HG03571 (cell line): Measurements from ENCODE around the gene PTDSS2.
"Not testable (repeated sequence)": the region's sequence is repeated elsewhere in the genome, so short reads cannot be mapped to it uniquely, and the experiment has no call there.

Source experiments
- ATAC-seq: cut with Tn5 transposase; IDR thresholded peaks from one replicate; pipeline ENCODE4 v1.9.1; 2021; ENCODE audit not compliant: unreplicated experiment

The PTDSS2 gene

DNA sequence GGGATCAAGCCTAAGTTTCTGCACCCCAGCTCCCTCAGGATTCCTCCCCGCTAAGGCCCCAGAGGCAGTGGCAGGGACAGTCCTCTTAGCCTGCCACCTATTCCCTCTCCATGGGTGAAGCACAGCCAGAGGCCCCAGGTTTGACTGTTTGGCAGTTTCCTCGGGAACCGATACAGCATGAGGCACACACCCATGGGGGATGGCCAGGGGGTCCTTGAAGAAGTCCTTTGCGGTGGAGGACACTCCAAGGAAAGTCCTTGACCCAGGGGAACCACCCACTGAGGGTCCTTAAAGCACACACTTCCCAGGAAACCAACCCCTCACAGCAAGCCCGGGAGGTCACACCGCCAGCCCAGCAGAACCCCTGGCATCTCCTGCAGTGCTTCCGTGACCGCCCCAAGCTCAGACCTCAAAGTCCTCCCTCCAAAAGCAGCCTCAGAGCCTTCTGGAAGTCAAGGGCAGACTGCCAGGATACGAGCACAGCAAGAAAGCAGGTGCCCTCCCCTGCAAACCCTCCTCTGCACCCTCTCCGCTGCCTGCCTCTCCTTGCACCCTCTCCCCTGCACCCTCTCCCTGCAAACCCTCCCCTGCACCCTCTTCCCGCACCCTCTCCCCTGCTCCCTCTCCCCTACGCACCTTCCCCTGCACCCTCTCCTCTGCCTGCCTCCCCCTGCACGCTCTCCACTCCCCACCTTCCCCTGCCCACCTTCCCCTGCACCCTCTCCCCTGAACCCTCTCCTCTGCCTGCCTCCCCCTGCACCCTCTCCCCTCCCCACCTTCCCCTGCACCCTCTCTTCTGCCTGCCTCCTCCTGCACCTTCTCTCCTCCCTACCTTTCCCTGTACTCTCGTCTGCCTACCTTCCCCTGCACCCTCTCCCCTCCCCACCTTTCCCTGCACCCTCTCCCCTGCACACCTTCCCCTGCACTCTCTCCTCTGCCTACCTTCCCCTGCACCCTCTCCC, 36.7 kb upstream of the PTDSS2 start:
- no peak for ATAC-seq

GRCh38 chr11:414318-414857, 35.7 kb upstream of the PTDSS2 start:
- no peak for ATAC-seq

DNA sequence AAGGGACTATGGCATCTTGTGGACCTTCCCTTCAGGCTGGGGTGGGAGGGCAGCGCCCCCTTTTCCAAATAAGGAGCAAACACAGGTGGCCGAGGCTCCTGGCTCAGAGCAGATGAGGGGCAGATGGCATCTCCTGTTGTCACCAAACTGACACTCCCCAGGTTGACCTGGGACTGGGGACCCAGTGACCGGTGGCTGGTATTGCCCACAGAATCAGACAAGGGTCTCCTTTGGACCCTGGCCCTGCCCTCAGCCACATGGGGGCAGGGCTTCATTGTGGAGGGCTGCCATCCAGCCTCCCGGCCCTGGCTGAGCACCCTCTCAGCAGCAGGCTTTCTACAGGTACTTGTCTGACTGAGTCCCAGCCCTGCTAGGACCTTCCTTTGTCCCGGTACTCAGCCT, 34.4 kb upstream of the PTDSS2 start:
- ATAC-seq: no peak

GRCh38 chr11:416051-416756, 33.9 kb upstream of the PTDSS2 start:
- no peak for ATAC-seq

- no peak for ATAC-seq
These were observed 33.1 kb upstream of the PTDSS2 start for GRCh38 chr11:416757-417621.

DNA sequence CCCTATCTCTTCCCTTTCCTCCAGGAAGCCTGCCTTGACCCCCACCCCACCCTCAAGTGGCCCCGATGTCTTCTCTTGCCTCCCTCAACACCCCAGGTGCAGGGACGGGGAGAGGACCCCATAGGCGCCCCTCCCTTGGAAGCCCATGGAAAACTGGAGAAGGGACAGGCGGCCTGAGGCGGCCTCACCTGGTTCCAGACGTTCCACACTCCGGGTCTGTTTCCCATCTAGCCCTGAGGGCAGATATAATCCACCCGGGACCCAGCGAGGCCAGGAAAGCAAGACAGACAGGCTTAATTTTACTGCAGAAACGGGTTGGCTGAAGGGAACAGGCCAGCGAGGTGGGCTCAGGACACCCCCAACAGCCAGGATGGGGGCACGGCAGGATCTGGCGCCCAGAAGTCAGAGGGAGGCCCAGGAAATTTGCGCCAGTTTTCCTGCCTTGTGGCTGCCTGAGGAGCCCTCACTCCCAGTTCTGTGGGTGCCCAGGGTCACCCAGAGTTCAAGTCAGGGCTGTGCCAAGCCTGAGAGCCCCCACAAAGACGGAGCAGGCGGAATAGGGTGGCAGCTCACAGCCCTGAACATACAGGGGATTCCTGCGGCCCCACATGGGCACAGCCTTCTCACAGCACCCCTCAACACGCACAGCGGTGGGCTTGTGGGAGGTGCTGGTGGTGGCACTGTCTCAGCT, 32.3 kb upstream of the PTDSS2 start:
- ATAC-seq: no peak

- no peak for ATAC-seq
These were observed 31.5 kb upstream of the PTDSS2 start for GRCh38 chr11:418343-419247.

DNA sequence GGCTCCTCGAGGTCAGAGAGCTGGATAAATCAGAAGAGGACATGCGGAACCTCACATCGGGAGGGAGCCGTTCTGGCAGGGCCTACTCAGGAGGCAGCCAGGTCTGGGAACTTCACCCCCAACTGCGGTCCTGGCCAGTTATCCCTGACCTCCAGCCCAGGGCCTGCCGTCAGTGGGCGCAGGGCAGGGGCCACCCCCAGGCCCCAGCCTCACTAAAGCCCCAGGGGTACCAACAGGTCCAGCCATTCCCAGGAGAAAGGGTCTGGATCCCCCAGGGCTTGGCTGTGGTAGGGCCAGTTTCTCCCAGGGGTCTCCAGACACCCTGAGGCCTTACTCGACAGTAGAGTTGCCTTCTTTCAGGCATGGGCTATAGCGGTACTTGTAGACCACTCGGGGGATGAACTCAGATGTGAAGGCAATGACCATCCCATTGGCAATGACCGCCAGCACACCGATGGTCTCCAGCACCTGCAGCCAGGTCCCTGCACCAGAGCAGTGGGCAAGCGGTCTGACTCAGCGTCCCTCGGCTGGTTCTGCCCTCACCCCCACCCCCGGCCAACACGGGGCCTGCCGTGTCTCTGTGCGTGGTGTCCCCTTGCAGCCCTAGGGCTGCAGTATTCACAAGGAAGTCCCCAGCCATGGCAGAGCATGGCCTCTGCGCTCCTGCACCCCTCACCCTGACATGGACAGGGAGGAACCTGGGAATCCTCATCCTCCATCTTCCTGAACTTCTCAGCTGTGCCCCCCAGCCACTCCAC, 30.7 kb upstream of the PTDSS2 start:
- ATAC-seq: no peak

DNA sequence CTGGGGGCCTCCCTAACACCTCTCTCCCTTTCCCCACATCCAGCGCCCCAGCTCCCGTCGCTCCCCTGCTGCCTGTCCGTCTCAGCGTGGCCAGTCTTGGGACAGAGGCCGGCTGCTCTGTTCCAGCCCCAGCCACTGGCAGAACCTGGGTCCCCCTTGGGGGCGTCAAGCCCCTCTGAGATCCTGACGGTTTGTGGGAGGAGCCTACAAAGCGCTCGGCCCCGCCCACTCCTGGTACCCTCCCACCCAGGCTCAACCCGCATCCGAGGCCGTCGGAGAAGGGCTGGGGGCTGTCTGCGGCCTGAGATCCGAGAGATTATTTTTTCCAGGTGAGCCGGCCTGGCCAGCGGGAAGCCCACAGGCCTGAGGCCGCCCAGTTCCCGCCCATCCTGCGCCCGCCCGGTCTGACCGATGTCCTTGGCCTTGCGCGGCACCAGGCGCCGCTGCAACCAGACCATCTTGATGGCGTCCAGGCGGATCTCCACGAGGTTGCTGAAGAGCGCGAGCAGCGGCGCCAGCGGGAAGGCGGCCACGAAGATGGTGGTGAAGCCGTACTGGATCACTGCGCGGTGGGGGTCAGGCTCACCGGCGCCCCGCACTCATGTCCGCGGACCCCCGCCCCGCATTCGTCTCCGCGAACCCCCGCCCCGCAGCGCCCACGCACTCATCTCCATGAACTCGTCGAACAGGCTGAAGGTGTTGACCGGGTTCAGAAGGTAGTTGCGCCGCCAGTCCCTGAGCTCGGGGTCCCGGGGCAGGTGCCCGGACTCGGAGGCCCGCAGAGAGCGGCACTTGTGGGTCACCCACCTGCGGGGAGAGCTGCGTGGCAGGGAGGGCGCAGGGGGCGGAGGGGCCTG, 29.8 kb upstream of the PTDSS2 start:
- ATAC-seq: no peak

- ATAC-seq: no peak
These were observed 29.2 kb upstream of the PTDSS2 start for GRCh38 chr11:420911-421321.

GRCh38 chr11:422249-422656, 27.8 kb upstream of the PTDSS2 start:
- no peak for ATAC-seq

GRCh38 chr11:424232-424631, 25.8 kb upstream of the PTDSS2 start:
- no peak for ATAC-seq

DNA sequence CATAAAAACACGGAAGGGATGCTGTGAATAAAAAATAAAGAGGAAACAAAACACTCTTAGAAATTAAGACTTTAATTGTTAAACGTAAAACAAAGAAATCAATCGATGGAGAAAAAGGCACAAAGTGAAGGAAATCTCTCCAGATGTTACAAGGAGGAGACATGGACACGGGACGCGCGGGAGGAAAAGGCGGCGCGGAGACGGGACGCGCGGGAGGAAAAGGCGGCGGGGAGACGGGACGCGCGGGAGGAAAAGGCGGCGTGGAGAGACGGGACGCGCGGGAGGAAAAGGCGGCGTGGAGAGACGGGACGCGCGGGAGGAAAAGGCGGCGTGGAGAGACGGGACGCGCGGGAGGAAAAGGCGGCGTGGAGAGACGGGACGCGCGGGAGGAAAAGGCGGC, 25.3 kb upstream of the PTDSS2 start:
- ATAC-seq: not testable (repeated sequence)

DNA sequence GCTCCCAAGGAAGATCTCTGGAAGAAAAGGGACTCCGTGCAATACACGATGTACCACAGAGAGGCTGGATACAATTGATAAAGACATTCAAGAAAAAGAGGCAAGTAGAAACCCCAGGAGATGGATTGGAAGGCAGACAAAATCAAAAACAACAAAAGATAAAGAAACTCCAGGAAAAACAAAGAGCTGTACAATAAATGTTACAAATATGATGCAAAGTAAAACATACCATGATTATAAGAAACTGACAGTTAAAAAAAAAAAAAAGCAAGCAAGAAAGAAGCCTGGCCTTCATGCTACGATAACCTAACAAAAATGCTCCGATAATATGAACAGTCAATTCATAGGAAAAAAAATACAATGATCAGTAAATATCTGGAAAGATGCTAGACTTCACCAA, 24.8 kb upstream of the PTDSS2 start:
- no peak for ATAC-seq

DNA sequence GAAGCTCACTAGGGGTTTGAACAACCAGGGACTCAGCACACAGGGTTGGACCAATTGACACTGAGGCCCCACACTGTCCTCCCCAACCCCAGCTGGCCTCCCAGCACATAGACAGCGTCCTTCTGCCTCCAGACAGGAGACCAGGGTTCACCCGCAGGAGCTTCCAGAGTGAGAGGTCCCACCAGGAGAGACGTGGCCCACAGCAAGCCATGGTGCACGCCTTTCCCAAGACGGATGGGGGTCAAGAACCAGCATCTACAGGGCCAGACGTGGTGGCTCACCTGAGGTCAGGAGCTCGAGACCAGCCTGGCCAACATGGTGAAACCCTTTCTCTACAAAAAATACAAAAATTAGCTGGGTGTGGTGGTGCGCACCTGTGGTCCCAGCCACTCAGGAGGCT, 23.2 kb upstream of the PTDSS2 start:
- ATAC-seq: no peak

GRCh38 chr11:428295-428694, 21.8 kb upstream of the PTDSS2 start:
- no peak for ATAC-seq

GRCh38 chr11:429391-429790, 20.7 kb upstream of the PTDSS2 start:
- ATAC-seq: no peak
